HUES6 (cell line): ENCODE results near the gene MICA.
"Not testable (repeated sequence)": the region's sequence is repeated elsewhere in the genome, so short reads cannot be mapped to it uniquely, and the experiment has no call there.

Experiments used
- H3K27ac ChIP-seq: 2 replicates; pipeline ENCODE4 v1.7.0; 2013; ENCODE audit warnings: low read depth, mild to moderate bottlenecking, low read length, inconsistent platforms
- H3K27me3 ChIP-seq: 2 replicates; pipeline ENCODE4 v1.6.1; 2013; ENCODE audit warnings: low read length; ENCODE audit not compliant: control insufficient read depth, insufficient read depth
- H3K36me3 ChIP-seq: 2 replicates; pipeline ENCODE4 v1.6.1; 2013; ENCODE audit warnings: low read length; ENCODE audit not compliant: control insufficient read depth, insufficient read depth
- H3K4me1 ChIP-seq: 2 replicates; pipeline ENCODE4 v1.6.1; 2013; ENCODE audit warnings: low read length; ENCODE audit not compliant: control insufficient read depth, insufficient read depth
- H3K4me3 ChIP-seq: 2 replicates; pipeline ENCODE4 v1.5.1; 2013; ENCODE audit warnings: low read depth, low read length
- H3K9ac ChIP-seq: one replicate; pipeline ENCODE4 v1.6.1; 2013; ENCODE audit warnings: mild to moderate bottlenecking, low read length
- H3K9me3 ChIP-seq: 2 replicates; pipeline ENCODE4 v1.6.1; 2013; ENCODE audit warnings: low read depth, low read length; ENCODE audit not compliant: control insufficient read depth, insufficient read depth

MICA gene

GRCh38 chr6:31438677-31439076 lies 35.3 kb downstream of the MICA start:
- H3K27ac ChIP-seq, result no peak overlapping the region
- H3K9ac ChIP-seq, result no peak overlapping the region
- no peak overlapping the region; the same call in 1 of the 2 replicates for H3K4me3 ChIP-seq
- H3K9me3 ChIP-seq, result peaks cover 21% of the 10 kb centered on the region
- H3K36me3 ChIP-seq, result no peaks in the 10 kb centered on the region
- peaks cover 8% of the 10 kb centered on the region for H3K4me1 ChIP-seq
- peaks cover 17% of the 10 kb centered on the region for H3K27me3 ChIP-seq

DNA sequence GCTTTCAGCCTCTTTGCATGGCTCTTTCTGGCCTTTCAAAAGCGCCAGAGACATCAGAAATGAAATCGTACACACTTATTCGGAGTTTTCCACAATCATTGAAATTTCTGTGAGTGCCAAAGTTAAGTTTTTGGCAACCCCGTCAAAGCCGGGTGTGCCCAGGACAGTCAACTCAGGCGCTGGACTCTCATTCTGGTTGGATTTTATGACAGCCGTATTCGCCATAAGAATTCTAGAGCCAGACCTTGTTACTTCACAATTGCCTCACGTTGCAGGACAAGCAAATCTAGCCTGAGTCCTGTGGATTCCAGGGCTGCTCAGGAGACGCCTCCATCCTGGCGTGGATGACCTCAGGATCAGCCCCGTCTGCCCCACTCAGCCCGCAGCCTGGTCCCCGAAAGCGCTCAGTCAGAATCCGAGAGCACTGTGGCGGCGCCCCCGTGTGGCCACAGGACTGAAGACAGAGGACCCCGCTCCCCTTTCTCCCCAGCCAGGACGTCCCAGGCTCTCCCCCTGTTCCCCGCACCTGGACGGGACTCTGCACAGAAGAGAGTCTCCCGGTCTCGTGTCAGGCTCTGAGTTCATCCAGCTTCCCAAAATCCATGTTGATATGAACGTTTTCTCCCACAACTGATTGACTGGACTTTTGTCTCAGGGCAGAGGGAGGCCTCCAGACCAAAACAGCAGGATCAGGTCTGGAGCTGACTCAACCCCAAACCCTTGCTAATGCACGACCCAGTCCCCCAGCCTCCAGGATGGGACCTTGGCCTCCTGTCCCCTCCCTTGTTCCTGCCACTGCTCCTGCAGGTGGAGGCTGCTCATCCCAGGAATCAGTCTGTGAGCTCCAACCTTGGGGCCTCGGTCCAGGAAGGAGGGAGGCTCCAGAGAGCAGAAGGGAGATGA lies 38.2 kb downstream of the MICA start:
- no peak overlapping the region for H3K9ac ChIP-seq
- H3K4me3 ChIP-seq, result 0 out of 2 replicates have a peak overlapping the region, but pooled peaks have one; percentile 5
- no peak overlapping the region for H3K27ac ChIP-seq
- H3K4me1 ChIP-seq, result peaks cover 8% of the 10 kb centered on the region
- peaks cover 21% of the 10 kb centered on the region for H3K9me3 ChIP-seq
- H3K36me3 ChIP-seq, result no peaks in the 10 kb centered on the region
- H3K27me3 ChIP-seq, result peaks cover 21% of the 10 kb centered on the region

- H3K9me3 ChIP-seq, result no peaks in the 10 kb centered on the region
- H3K4me1 ChIP-seq, result peaks cover 6% of the 10 kb centered on the region
- H3K36me3 ChIP-seq, result no peaks in the 10 kb centered on the region
- no peak overlapping the region for H3K4me3 ChIP-seq
- no peak overlapping the region for H3K27ac ChIP-seq
- no peak overlapping the region for H3K9ac ChIP-seq
- peaks cover 16% of the 10 kb centered on the region for H3K27me3 ChIP-seq
Observed at GRCh38 chr6:31446481-31446880, 43.1 kb downstream of the MICA start.

GRCh38 chr6:31446999-31447789 lies 43.8 kb downstream of the MICA start:
- H3K36me3 ChIP-seq, H3K4me3 ChIP-seq, H3K4me1 ChIP-seq, H3K27ac ChIP-seq, H3K27me3 ChIP-seq, H3K9me3 ChIP-seq, H3K9ac ChIP-seq: not testable (repeated sequence)

DNA sequence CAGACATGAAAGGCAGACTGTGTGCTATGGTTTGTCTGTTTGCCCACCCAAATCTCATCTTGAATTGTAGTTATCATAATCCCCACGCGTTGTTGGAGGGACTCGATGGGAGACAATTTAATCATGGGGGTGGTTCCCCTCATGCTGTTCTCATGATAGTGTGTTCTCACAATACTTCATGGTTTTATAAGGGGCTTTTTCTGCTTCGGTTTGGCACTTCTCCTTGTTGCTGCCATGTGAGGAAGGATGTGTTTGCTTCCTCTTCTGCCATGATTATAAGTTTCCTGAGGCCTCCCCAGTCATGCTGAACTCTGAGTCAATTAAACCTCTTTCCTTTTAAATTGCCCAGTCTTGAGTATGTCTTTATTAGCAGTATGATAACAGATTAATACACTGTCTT lies 47.4 kb downstream of the MICA start:
- Histone ChIP-seq H3K9ac (no peak overlapping the region), H3K27ac (no peak overlapping the region), H3K9me3 (no peaks in the 10 kb centered on the region), H3K4me1 (no peaks in the 10 kb centered on the region), H3K27me3 (peaks cover 7% of the 10 kb centered on the region; the same call in 1 of the 2 replicates), H3K4me3 (no peak overlapping the region), H3K36me3 (no peaks in the 10 kb centered on the region)

DNA sequence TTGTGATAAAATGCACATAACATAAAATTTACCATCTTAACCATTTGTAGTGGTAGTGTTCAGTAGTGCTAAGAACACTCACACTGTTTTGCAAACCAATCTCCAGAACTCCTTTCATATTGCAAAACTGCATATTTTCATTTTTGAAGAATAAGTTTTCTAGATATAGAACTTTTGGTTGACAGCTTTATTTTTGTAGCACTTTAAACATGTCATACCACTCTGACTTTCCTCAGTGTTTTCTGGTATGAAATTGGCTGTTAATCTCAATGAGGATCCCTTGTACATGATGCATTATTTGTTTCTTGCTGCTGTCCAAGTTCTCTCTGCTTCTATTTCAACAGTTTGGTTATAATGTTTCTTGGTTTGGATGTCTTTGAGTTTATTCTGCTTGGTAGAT lies 49.5 kb downstream of the MICA start:
- H3K9me3 ChIP-seq, result no peaks in the 10 kb centered on the region
- H3K4me3 ChIP-seq, result no peak overlapping the region
- no peak overlapping the region for H3K9ac ChIP-seq
- H3K4me1 ChIP-seq, result no peaks in the 10 kb centered on the region
- no peak overlapping the region for H3K27ac ChIP-seq
- H3K36me3 ChIP-seq, result no peaks in the 10 kb centered on the region
- peaks cover 7% of the 10 kb centered on the region; the same call in 1 of the 2 replicates for H3K27me3 ChIP-seq

- H3K27me3 ChIP-seq, result peaks cover 7% of the 10 kb centered on the region; the same call in 1 of the 2 replicates
- H3K9me3 ChIP-seq, result no peaks in the 10 kb centered on the region
- no peak overlapping the region for H3K27ac ChIP-seq
- H3K4me1 ChIP-seq, result no peaks in the 10 kb centered on the region
- H3K9ac ChIP-seq, result no peak overlapping the region
- no peak overlapping the region for H3K4me3 ChIP-seq
- no peaks in the 10 kb centered on the region for H3K36me3 ChIP-seq
Observed at GRCh38 chr6:31453259-31453658, 49.9 kb downstream of the MICA start.

GRCh38 chr6:31459864-31460263 lies 56.5 kb downstream of the MICA start:
- not testable (repeated sequence) for H3K9ac ChIP-seq, H3K9me3 ChIP-seq, H3K4me3 ChIP-seq, H3K36me3 ChIP-seq, H3K4me1 ChIP-seq, H3K27ac ChIP-seq
- peaks cover 19% of the 10 kb centered on the region for H3K27me3 ChIP-seq

- Histone ChIP-seq H3K4me3 (no peak overlapping the region), H3K27ac (no peak overlapping the region), H3K27me3 (peaks cover 19% of the 10 kb centered on the region), H3K9me3 (no peaks in the 10 kb centered on the region), H3K36me3 (no peaks in the 10 kb centered on the region), H3K4me1 (peaks cover 7% of the 10 kb centered on the region), H3K9ac (no peak overlapping the region)
Observed at GRCh38 chr6:31460361-31461025, 57.1 kb downstream of the MICA start.

- Histone ChIP-seq H3K27me3 (peaks cover 19% of the 10 kb centered on the region), H3K27ac (no peak overlapping the region), H3K36me3 (no peaks in the 10 kb centered on the region), H3K4me3 (peak overlapping the region; percentile 53; the same call in 1 of the 2 replicates), H3K9ac (peak overlapping the region; percentile 10), H3K9me3 (no peaks in the 10 kb centered on the region), H3K4me1 (peaks cover 7% of the 10 kb centered on the region)
Observed at GRCh38 chr6:31462026-31462963, 58.9 kb downstream of the MICA start.
